Esophagus squamous epithelium (tissue), 5 donors: Measurements from ENCODE around the gene ZFYVE28. TPM values are rescaled to one million over a fixed set of nuclear protein-coding genes. Genes with fewer than 3 reads are reported as not detected.

ENCODE experiments used
- DNase-seq: peaks from one replicate; lab custom pipeline; 2025; lab: John Stamatoyannopoulos, UW
- H3K27ac ChIP-seq, 4 donors: fragments of 200-600 bp; sonication (generic); one replicate each; pipeline ENCODE4 v1.5.1; 2016 to 2019; ENCODE audit warnings: mild to moderate bottlenecking in 1 of 4
- H3K27me3 ChIP-seq, 4 donors: fragments of 200-600 bp; sonication (generic); 1 replicate in 3 of 4; 2 replicates in 1 of 4; pipeline versions ENCODE4 v1.5.1 to v1.6.0; 2017 to 2021; ENCODE audit warnings: antibody characterized with exemption in 1 of 4
- H3K36me3 ChIP-seq, 3 donors: fragments of 200-600 bp; sonication (generic); one replicate each; pipeline ENCODE4 v1.5.1; 2016 to 2019
- H3K4me1 ChIP-seq, 3 donors: fragments of 200-600 bp; sonication (generic); one replicate each; pipeline ENCODE4 v1.5.1; 2017 to 2019
- H3K4me3 ChIP-seq, 4 donors: fragments of 200-600 bp; sonication (generic); 1 replicate in 3 of 4; 2 replicates in 1 of 4; pipeline ENCODE4 v1.5.1; 2016 to 2019; ENCODE audit warnings: mild to moderate bottlenecking in 2 of 4, moderate library complexity in 1 of 4
- H3K9me3 ChIP-seq, 3 donors: fragments of 200-600 bp; sonication (generic); one replicate each; pipeline ENCODE4 v1.5.1; 2016 to 2019
- CTCF ChIP-seq, 6 experiments: fragments of 450-650 bp in 4 of 6; fragments of 200-600 bp in 2 of 6; sonication (generic) in 2 of 6; IDR thresholded peaks; one replicate each; pipeline ENCODE4 v1.5.1; 2016 to 2019; ENCODE audit warnings: antibody characterized with exemption in 6 of 6, mild to moderate bottlenecking in 4 of 6, moderate library complexity in 4 of 6
- POLR2A ChIP-seq, 4 donors: fragments of 450-650 bp; IDR thresholded peaks; one replicate each; pipeline ENCODE4 v1.6.1; 2017; ENCODE audit warnings: antibody characterized with exemption in 4 of 4, mild to moderate bottlenecking in 4 of 4, moderate library complexity in 3 of 4
- WGBS, 2 donors: methylation state at CpG; one replicate each; pipeline ENCODE4 v1.1.5; 2018; 5-methylcytosine and 5-hydroxymethylcytosine counted together
- intact Hi-C: fragments of 100-400 bp; cut with DNase I; formaldehyde crosslinking; loops from one replicate; pipeline ENCODE4 v1.15.0; 2022
- total RNA-seq, 4 donors: library from RNA; depleted of rRNA; stranded (reverse); fragments of >200 nt; gene quantifications; one replicate each; pipeline ENCODE4 v1.1.0, GENCODE V29; 2016
- donor health status: DM: yes; HTN: yes; CAD: no.

Gene ZFYVE28
- total RNA-seq, 4 donors from 2014 or later, result 5.1 to 8.5 (median 8.2) TPM

GRCh38 chr4:2295900-2296442, 122.5 kb downstream of the ZFYVE28 start:
- Histone ChIP-seq H3K9me3 (no peaks in the 10 kb centered on the region), H3K27ac (no peak overlapping the region), H3K4me3 (no peak overlapping the region), H3K27me3 (no peaks in the 10 kb centered on the region), H3K36me3 (peaks cover 0 to 4% (median 0%) of the 10 kb centered on the region in 3 donors), H3K4me1 (peaks cover 0 to 18% (median 3%) of the 10 kb centered on the region in 3 donors)
- intact Hi-C loops, result no loop called here
- TF ChIP-seq CTCF (IDR thresholded peaks at IDR 0.05) (no peak), POLR2A (IDR thresholded peaks at IDR 0.05) (no peak)
- WGBS, 2 donors, result 91 to 95% methylated on average over 12 of the region's 14 CpGs
- no peak for DNase-seq

GRCh38 chr4:2295500-2295899, 122.9 kb downstream of the ZFYVE28 start:
- Histone ChIP-seq H3K4me3 (no peak overlapping the region), H3K27ac (no peak overlapping the region), H3K36me3 (peaks cover 0 to 4% (median 0%) of the 10 kb centered on the region in 3 donors), H3K4me1 (peaks cover 0 to 21% (median 3%) of the 10 kb centered on the region in 3 donors), H3K9me3 (no peaks in the 10 kb centered on the region), H3K27me3 (no peaks in the 10 kb centered on the region)
- intact Hi-C loops, result no loop called here
- 75% methylated on average over 8 to 9 of the region's 9 CpGs for WGBS, 2 donors
- TF ChIP-seq POLR2A (IDR thresholded peaks at IDR 0.05) (no peak), CTCF (IDR thresholded peaks at IDR 0.05) (no peak)
- no peak for DNase-seq

- Histone ChIP-seq H3K4me3 (no peak overlapping the region), H3K27ac (peak overlapping the region in 1 of 4 donors; percentile 2), H3K36me3 (peaks cover 0 to 4% (median 0%) of the 10 kb centered on the region in 3 donors), H3K9me3 (no peaks in the 10 kb centered on the region), H3K27me3 (no peaks in the 10 kb centered on the region), H3K4me1 (peaks cover 0 to 25% (median 3%) of the 10 kb centered on the region in 3 donors)
- no peak for DNase-seq
- TF ChIP-seq CTCF (IDR thresholded peaks at IDR 0.05) (no peak), POLR2A (IDR thresholded peaks at IDR 0.05) (no peak)
- WGBS, 2 donors, result 56 to 61% methylated on average over 6 of the region's 6 CpGs
- intact Hi-C loops, result no loop called here
Observed at GRCh38 chr4:2292646-2293108, 125.8 kb downstream of the ZFYVE28 start.

- peaks cover 0 to 2% (median 0%) of the 10 kb centered on the region in 3 donors for H3K36me3 ChIP-seq
- WGBS, 2 donors, result 75 to 81% methylated on average over 12 to 13 of the region's 20 CpGs
- peak overlapping the region in 1 of 4 donors; percentile 2 for H3K27ac ChIP-seq
- DNase-seq, result no peak
- TF ChIP-seq POLR2A (IDR thresholded peaks at IDR 0.05), result no peak
- TF ChIP-seq CTCF (IDR thresholded peaks at IDR 0.05), result no peak
- peaks cover 0 to 25% (median 3%) of the 10 kb centered on the region in 3 donors for H3K4me1 ChIP-seq
- no peaks in the 10 kb centered on the region for H3K9me3 ChIP-seq
- H3K4me3 ChIP-seq, result no peak overlapping the region
- intact Hi-C loops, result no loop called here
- no peaks in the 10 kb centered on the region for H3K27me3 ChIP-seq
Observed at GRCh38 chr4:2291705-2292645, 126.5 kb downstream of the ZFYVE28 start.
